Measurements from ENCODE around the gene MEG3. TPM values are rescaled to one million over a fixed set of nuclear protein-coding genes. Genes with fewer than 3 reads are reported as not detected.

The MEG3 gene
- total and polyA plus RNA-seq, 9 of the 15 experiments (the other 6 are each of a cell fraction or from before 2014, with no cell fraction given), result 0.10 to 5.3 (median 1.0) TPM; not detected in 1

DNA sequence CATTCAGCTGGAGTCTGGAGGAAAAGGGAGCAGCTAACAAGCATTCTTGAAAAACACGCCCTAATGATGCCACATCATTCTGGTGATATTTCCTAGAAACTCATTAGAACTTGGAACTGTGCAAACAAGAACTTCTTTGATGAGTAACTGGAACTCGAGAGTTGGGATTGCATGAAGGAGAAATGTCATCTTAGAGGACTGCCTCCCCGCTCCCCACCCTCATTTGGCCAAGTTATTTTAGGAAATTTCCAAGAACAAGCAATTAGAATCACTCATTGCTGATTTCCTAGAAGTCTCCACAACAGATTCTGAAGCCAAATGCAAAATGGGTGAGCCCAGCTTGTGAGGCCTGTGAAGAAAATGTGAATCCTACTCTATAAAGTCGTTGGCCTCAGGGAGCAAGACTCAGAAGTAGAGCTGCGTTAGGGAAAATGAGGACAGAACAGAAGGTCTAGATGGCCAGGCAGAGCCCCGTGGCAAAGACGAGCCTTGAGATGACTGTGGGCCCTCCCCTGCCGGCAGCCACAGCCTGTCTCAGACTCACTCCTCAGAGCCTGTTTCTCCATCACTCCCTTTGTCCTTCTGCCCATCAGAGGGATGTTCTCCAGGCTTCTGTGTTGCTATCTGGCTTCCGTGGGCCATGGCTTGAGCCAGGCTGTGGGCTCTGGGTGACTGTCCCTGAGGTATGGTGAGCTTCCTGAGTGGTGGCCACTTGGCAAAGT lies 39.2 kb downstream of the MEG3 start (continued):
- TF ChIP-seq, protein P1, sequence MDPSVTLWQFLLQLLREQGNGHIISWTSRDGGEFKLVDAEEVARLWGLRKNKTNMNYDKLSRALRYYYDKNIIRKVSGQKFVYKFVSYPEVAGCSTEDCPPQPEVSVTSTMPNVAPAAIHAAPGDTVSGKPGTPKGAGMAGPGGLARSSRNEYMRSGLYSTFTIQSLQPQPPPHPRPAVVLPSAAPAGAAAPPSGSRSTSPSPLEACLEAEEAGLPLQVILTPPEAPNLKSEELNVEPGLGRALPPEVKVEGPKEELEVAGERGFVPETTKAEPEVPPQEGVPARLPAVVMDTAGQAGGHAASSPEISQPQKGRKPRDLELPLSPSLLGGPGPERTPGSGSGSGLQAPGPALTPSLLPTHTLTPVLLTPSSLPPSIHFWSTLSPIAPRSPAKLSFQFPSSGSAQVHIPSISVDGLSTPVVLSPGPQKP (CRISPR knock-in tag; IDR thresholded peaks at IDR 0.05), result no peak
- TF ChIP-seq ZNF583 (CRISPR knock-in tag; IDR thresholded peaks at IDR 0.05) (no peak), MEF2D (tag; conservative IDR thresholded peaks at IDR 0.05; ENCODE audit: low read depth) (0 out of 2 replicates have a peak, but pooled peaks have one; percentile 39), MAZ (CRISPR knock-in tag; conservative IDR thresholded peaks at IDR 0.05 in 1 of 2, IDR thresholded peaks at IDR 0.05 in 1 of 2) (peak in 1 of 2 experiments; percentile 41; a peak in 1 of 4 replicates), CC2D1A (IDR thresholded peaks at IDR 0.05) (0 out of 2 replicates have a peak, but pooled peaks have one; percentile 37), FIP1L1 (IDR thresholded peaks at IDR 0.05; ENCODE audit: low read depth, low read length, poor library complexity, severe bottlenecking) (no peak), LARP7 (IDR thresholded peaks at IDR 0.05) (no peak), MEF2A (IDR thresholded peaks at IDR 0.05; ENCODE audit: control insufficient read depth, low read depth, low read length) (peak; percentile 69; the same call in 1 of the 2 replicates), DIDO1 (tag; IDR thresholded peaks at IDR 0.05; ENCODE audit: low read depth) (no peak), BRD9 (IDR thresholded peaks at IDR 0.05; ENCODE audit: low read depth, partially characterized antibody) (no peak), MEIS2 (IDR thresholded peaks at IDR 0.05; ENCODE audit: partially characterized antibody) (peak; percentile 65), ZKSCAN3 (CRISPR knock-in tag; IDR thresholded peaks at IDR 0.05) (no peak), ZNF232 (CRISPR knock-in tag; IDR thresholded peaks at IDR 0.05) (no peak), ILF3 (IDR thresholded peaks at IDR 0.05; ENCODE audit: borderline replicate concordance) (no peak)
- TF ChIP-seq, protein P2, sequence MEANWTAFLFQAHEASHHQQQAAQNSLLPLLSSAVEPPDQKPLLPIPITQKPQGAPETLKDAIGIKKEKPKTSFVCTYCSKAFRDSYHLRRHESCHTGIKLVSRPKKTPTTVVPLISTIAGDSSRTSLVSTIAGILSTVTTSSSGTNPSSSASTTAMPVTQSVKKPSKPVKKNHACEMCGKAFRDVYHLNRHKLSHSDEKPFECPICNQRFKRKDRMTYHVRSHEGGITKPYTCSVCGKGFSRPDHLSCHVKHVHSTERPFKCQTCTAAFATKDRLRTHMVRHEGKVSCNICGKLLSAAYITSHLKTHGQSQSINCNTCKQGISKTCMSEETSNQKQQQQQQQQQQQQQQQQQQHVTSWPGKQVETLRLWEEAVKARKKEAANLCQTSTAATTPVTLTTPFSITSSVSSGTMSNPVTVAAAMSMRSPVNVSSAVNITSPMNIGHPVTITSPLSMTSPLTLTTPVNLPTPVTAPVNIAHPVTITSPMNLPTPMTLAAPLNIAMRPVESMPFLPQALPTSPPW (CRISPR knock-in tag; IDR thresholded peaks at IDR 0.05), result no peak
- TF ChIP-seq, protein P3, sequence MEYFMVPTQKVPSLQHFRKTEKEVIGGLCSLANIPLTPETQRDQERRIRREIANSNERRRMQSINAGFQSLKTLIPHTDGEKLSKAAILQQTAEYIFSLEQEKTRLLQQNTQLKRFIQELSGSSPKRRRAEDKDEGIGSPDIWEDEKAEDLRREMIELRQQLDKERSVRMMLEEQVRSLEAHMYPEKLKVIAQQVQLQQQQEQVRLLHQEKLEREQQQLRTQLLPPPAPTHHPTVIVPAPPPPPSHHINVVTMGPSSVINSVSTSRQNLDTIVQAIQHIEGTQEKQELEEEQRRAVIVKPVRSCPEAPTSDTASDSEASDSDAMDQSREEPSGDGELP (CRISPR knock-in tag; IDR thresholded peaks at IDR 0.05; ENCODE audit: borderline replicate concordance), result 0 out of 2 replicates have a peak, but pooled peaks have one; percentile 15

Measured in K562 (cell line).